Activated CD4-positive, alpha-beta T cell treated with anti-CD3 and anti-CD28 coated beads, Interleukin-2, amount 50 U/mL, for 1 hour (primary cell): ENCODE data around the gene TRPM6.
A peak's percentile ranks its signal among the peaks of the same experiment; 100 is the strongest.
"Not testable (repeated sequence)": the region's sequence is repeated elsewhere in the genome, so short reads cannot be mapped to it uniquely, and the experiment has no call there.

Experiments
- DNase-seq: peaks from one replicate; pipeline ENCODE4 v3.0.0-alpha.2; 2020

The TRPM6 gene

GRCh38 chr9:74887041-74887980 is at the start of gene TRPM6:
TSS of gene TRPM6 (minus strand) at chr9:74887921. CDS start at chr9:74887856, 65 bp downstream.
- peak; percentile 10 for DNase-seq

- DNase-seq = no peak
Measured at GRCh38 chr9:74935008-74935407, 47.3 kb upstream of the TRPM6 start.

DNA sequence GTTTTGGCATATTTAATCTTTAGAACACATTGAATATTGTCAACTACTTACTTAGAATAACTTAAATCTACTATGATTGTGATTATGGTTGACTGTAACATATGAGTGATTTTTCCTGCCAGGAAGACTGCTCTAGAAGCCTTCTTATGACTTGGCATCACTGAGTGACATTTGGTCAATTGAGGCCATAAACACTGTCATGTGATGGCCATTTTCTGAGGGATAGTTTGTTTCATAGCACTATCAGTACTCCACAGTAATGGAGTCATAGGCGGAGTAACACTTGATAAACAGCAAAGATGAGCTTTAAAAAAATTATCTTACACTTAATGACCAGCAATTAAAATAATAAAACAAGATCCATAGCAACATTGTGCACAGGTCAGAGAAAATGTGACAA is 34.0 kb upstream of the TRPM6 start:
- DNase-seq = no peak

GRCh38 chr9:74920944-74921626 is 33.4 kb upstream of the TRPM6 start:
- DNase-seq = no peak

DNA sequence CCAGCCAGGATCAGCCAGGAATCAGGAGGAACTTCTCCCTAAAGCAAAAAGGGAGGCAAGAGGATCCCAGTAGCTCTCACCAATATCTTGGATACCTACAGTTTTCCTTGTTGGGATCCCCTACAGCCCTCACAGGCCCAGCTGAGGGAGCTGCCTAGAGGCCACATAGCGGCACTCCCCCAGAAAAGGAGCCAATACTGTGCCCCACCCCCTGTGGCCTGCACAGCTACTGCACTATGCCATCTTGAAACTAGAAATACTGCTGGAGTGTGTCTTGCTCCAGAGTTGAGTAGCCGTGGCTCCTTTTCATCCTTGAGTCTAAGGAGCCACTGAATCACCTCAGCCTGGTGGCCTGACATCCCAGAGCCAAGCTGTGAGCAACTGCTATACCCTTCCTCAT is 22.3 kb upstream of the TRPM6 start:
- DNase-seq = no peak

- DNase-seq = no peak
Measured at GRCh38 chr9:74908665-74909064, 20.9 kb upstream of the TRPM6 start.

GRCh38 chr9:74907085-74907484 is 19.4 kb upstream of the TRPM6 start:
- DNase-seq = no peak

- DNase-seq = no peak
Measured at GRCh38 chr9:74901001-74901400, 13.3 kb upstream of the TRPM6 start.

DNA sequence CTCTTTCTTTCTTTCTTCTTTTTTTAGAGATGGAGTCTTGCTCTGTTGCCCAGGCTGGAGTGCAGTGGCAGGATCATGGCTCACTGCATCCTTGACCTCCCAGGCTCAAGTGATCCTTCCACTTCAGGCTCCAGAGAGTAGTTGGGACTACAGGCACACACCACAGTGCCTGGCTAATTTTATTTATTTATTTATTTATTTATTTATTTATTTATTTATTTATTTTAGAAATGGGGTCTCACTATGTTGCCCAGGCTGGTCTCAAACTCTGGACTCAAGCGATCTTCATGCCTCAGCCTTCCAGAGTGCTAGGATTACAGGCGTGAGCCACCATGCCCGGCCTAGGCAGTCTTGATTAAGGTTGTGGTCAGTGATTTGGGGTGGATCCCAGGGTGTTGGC is 728 bp upstream of the TRPM6 start:
- DNase-seq = not testable (repeated sequence)

DNA sequence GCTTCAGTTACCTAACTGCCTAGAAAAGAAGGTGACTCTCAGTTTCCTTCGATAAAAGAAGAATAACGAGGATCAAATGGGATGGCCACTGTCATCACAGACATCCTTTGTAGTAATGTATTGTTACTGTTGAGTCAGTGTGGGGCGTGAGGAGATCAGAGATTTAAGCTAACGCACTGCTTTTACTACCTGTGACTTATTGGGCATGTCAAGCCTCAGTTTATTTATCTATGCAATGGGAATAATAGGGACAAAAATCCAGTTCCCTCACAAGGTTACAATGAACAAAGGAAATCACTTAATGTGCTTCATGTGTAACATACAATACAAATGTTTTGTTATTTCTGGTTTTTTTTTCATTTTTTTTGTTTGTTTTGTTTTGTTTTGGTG is 255 bp upstream of the TRPM6 start:
- no peak for DNase-seq

- DNase-seq = no peak
Measured at GRCh38 chr9:74876382-74876949, 11.3 kb downstream of the TRPM6 start.

- no peak for DNase-seq
Measured at GRCh38 chr9:74875656-74876055, 12.1 kb downstream of the TRPM6 start.

- DNase-seq = no peak
Measured at GRCh38 chr9:74874220-74874619, 13.5 kb downstream of the TRPM6 start.

DNA sequence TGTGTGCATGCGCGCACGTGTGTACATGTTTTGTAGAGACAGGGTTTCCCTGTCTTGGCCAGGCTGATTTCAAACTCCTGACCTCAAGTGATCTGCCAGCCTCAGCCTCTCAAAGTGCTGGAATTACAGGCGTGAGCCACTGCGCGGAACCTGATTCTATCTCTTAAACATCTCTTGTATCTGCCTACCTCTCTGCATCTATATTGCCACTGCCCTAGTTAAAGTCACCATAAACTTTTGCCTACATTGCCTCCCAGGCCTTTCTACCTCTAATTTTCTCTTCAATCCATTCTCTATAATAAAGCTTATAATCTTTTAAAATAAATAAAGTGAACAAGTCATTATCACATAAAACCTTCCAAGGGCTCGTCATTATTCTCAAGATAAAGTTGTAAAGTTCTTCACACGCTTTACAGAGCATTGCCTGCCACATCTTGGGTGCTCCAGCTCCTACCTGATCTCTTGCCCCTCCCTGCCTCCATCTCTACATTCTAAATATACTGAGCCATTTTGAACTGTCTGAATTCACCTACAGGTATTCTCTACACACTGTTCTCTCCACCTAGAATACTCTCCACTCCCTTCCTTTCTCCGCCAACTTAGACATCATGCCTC is 15.0 kb downstream of the TRPM6 start:
- no peak for DNase-seq

GRCh38 chr9:74867483-74867882 is 20.2 kb downstream of the TRPM6 start:
- no peak for DNase-seq

- DNase-seq = no peak
Measured at GRCh38 chr9:74865177-74865576, 22.5 kb downstream of the TRPM6 start.

DNA sequence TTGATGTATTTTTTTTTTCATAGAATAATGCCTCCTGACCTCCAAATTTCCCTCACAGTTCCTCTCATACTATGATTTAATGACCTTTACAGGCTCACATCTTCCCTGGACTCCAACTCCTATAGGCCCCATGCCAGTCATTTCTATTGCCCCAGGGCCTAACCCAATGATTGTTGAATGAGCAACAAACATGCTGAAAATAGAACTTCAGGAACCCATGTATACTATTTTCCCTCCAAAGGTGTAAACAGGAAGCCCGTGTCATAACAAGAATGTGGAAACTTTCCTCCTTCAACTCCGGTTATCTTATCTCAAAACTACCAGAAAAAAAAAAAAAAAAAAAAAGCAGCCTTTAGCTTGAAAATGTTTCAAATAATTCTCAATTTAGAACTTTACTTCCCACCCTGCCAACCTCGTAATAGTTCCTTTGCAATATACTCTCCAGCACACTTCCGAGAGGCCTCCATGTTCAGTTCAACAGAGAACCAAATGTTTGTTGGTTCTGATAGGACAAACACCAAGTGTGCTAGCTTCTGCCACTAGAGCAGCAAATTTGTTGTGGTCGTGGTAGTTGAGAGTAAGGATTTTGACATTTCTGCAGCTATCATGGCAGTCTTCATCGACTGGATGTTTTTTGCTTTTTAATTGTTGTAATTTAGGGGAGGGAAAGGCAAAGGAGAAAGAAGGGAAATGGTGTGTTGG is 25.8 kb downstream of the TRPM6 start:
- no peak for DNase-seq

DNA sequence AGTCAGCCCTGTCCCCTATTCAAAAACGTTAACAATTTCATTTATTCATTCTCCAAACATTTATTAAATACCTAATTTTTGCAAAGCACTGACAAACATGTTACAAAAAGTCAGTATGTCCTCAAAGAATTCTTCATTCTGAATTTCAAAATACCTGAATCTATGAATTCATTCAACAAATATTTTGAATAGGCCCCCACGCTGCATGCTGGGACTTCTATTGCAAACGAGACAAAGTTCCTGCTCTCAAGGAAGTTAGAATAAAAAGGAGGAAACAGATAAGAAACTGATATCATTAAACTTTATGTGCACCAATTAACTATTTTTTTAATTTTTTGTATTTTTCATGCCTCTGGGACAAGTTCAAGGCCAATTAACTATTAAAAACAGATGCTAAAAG is 26.6 kb downstream of the TRPM6 start:
- no peak for DNase-seq

DNA sequence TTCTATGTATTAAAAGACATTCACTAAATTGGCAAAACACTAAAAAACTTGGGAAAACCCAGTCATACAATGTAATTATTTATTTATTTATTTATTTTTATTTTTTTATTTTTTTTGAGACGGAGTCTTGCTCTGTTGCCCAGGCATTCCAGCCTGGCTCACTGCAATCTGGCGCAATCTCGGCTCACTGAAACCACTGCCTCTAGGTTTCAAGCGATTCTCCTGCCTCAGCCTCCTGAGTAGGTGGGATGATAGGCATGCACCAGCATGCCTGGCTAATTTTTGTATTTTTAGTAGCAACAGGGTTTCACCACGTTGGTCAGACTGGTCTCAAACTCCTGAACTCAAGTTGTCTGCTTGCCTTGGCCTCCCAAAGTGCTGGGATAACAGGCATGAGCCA is 27.5 kb downstream of the TRPM6 start:
- not testable (repeated sequence) for DNase-seq

- DNase-seq = no peak
Measured at GRCh38 chr9:74859786-74860185, 27.9 kb downstream of the TRPM6 start.

DNA sequence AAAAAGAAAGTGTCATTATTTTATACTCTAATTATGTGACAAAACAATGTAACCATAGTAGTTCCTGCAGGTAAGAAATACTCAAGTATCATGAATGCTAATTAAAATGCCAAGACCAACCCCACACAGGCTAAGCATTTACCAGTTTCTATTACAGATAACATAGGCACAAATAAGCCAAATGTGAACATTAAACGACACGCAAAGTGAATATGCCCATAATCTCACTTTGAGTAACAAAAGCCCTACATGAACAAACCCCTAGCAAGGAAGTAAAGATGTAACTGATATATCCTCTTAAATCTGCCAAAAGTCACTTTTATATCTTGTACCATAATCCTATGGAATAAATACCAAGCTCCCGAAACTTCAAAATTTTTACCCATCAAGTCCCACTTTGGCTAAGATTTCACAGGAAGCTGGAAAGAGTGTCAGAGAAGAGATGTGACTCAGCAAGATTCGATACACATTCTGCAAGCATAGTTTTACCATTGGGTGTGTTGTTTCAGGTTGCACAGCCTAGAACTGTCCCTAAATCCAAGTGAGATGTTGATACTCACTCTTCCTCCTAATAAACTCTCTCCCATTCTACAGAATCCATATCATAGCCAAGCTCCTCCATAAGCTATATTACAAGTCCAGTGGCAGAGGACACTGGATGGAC is 28.8 kb downstream of the TRPM6 start:
- no peak for DNase-seq

DNA sequence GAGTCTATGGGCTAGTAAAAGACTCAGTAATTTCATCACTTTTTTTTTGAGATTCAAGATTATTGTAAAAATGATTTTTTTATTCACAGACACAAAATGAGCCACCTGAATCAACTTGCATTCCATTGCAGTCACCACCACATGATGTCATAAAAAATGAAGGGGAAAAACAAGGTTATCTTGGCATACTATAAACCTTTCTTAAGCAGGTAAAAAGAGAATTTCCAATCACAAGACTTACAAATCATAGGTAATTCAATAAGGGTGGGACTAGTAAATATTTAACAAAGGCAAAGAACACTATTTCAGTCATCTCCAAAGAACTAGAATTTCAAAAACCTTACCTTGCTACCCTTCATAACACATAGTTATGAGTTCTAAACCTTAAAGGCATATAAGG is 30.7 kb downstream of the TRPM6 start:
- no peak for DNase-seq
